ENCODE measurements around the gene CLINT1.
A peak's percentile ranks its signal among the peaks of the same experiment; 100 is the strongest.
"Not testable (repeated sequence)": the region's sequence is repeated elsewhere in the genome, so short reads cannot be mapped to it uniquely, and the experiment has no call there.

The CLINT1 gene

GRCh38 chr5:157858527-157859226 lies at the start of gene CLINT1:
TSS of gene CLINT1 (minus strand) at chr5:157859145. CDS start at chr5:157858970, 175 bp downstream.
- Mint-ChIP-seq H3K36me3 (peaks cover 8 to 11% of the 10 kb centered on the region in 2 donors), H3K4me3 (peak within 1 kb of the TSS; percentile 92 to 100), H3K9me3 (no peaks in the 10 kb centered on the region)

GRCh38 chr5:157908459-157908858 lies 49.5 kb upstream of the CLINT1 start:
- Mint-ChIP-seq H3K9me3 (peaks cover 0 to 3% of the 10 kb centered on the region in 2 donors), H3K27ac (no peak overlapping the region), H3K36me3 (peaks cover 1 to 3% of the 10 kb centered on the region in 2 donors), H3K4me1 (peaks cover 14 to 27% of the 10 kb centered on the region in 2 donors), H3K4me3 (no peak overlapping the region), H3K27me3 (no peaks in the 10 kb centered on the region)
- ATAC-seq (replicated peaks), result no peak
- DNase-seq, result no peak

More at GRCh38 chr5:157858527-157859226, at the start of gene CLINT1:
- H3K4me1 Mint-ChIP-seq, result peaks cover 23 to 65% of the 10 kb centered on the region in 2 donors
- DNase-seq (peak; percentile 85), ATAC-seq (replicated peaks) (peak; percentile 90 to 94)
- H3K27ac Mint-ChIP-seq, result peak within 1 kb of the TSS; percentile 99
- H3K27me3 Mint-ChIP-seq, result no peaks in the 10 kb centered on the region

- Mint-ChIP-seq H3K36me3 (peaks cover 1 to 3% of the 10 kb centered on the region in 2 donors), H3K27me3 (no peaks in the 10 kb centered on the region), H3K27ac (no peak overlapping the region), H3K4me3 (no peak overlapping the region), H3K4me1 (peaks cover 7 to 18% of the 10 kb centered on the region in 2 donors), H3K9me3 (peaks cover 0 to 3% of the 10 kb centered on the region in 2 donors)
- DNase-seq, result no peak
- ATAC-seq (replicated peaks), result no peak
These were observed 48.5 kb upstream of the CLINT1 start for GRCh38 chr5:157907479-157907878.

- Mint-ChIP-seq H3K36me3 (no peaks in the 10 kb centered on the region), H3K9me3 (no peaks in the 10 kb centered on the region), H3K27ac (no peak overlapping the region), H3K4me3 (no peak overlapping the region), H3K27me3 (no peaks in the 10 kb centered on the region), H3K4me1 (peaks cover 0 to 13% of the 10 kb centered on the region in 2 donors)
- no peak for ATAC-seq (replicated peaks)
- DNase-seq, result no peak
These were observed 44.1 kb upstream of the CLINT1 start for GRCh38 chr5:157903117-157903450.

GRCh38 chr5:157902449-157903116 lies 43.6 kb upstream of the CLINT1 start:
- H3K36me3 Mint-ChIP-seq, result no peaks in the 10 kb centered on the region
- no peak for ATAC-seq (replicated peaks)
- H3K27ac Mint-ChIP-seq, result no peak overlapping the region
- H3K9me3 Mint-ChIP-seq, result no peaks in the 10 kb centered on the region
- DNase-seq, result no peak
- no peaks in the 10 kb centered on the region for H3K27me3 Mint-ChIP-seq
- no peak overlapping the region for H3K4me3 Mint-ChIP-seq
- H3K4me1 Mint-ChIP-seq, result peaks cover 0 to 13% of the 10 kb centered on the region in 2 donors

- Mint-ChIP-seq H3K4me1 (peaks cover 0 to 13% of the 10 kb centered on the region in 2 donors), H3K9me3 (no peaks in the 10 kb centered on the region), H3K4me3 (no peak overlapping the region), H3K27me3 (no peaks in the 10 kb centered on the region), H3K27ac (no peak overlapping the region), H3K36me3 (no peaks in the 10 kb centered on the region)
- DNase-seq (no peak), ATAC-seq (replicated peaks) (no peak)
These were observed 41.7 kb upstream of the CLINT1 start for GRCh38 chr5:157900644-157901043.

- DNase-seq, result no peak
- Mint-ChIP-seq H3K27me3 (no peaks in the 10 kb centered on the region), H3K9me3 (no peaks in the 10 kb centered on the region), H3K27ac (no peak overlapping the region), H3K4me1 (peaks cover 5 to 6% of the 10 kb centered on the region in 2 donors), H3K4me3 (no peak overlapping the region), H3K36me3 (no peaks in the 10 kb centered on the region)
- ATAC-seq (replicated peaks), result no peak
These were observed 34.7 kb upstream of the CLINT1 start for GRCh38 chr5:157893611-157894010.

GRCh38 chr5:157892974-157893373 lies 34.0 kb upstream of the CLINT1 start:
- ATAC-seq (replicated peaks), result no peak
- Mint-ChIP-seq H3K4me3 (no peak overlapping the region), H3K36me3 (no peaks in the 10 kb centered on the region), H3K27me3 (no peaks in the 10 kb centered on the region), H3K27ac (no peak overlapping the region), H3K4me1 (peaks cover 5 to 6% of the 10 kb centered on the region in 2 donors), H3K9me3 (no peaks in the 10 kb centered on the region)
- DNase-seq, result no peak

- Mint-ChIP-seq H3K27ac (no peak overlapping the region), H3K9me3 (peaks cover 0 to 6% of the 10 kb centered on the region in 2 donors), H3K4me1 (peaks cover 5 to 6% of the 10 kb centered on the region in 2 donors), H3K4me3 (no peak overlapping the region), H3K27me3 (no peaks in the 10 kb centered on the region), H3K36me3 (no peaks in the 10 kb centered on the region)
- ATAC-seq (replicated peaks), result peak in 1 of 2 donors; percentile 33
- no peak for DNase-seq
These were observed 32.1 kb upstream of the CLINT1 start for GRCh38 chr5:157890836-157891597.

- no peaks in the 10 kb centered on the region for H3K36me3 Mint-ChIP-seq
- H3K27me3 Mint-ChIP-seq, result no peaks in the 10 kb centered on the region
- H3K9me3 Mint-ChIP-seq, result peaks cover 0 to 6% of the 10 kb centered on the region in 2 donors
- no peak overlapping the region for H3K4me3 Mint-ChIP-seq
- H3K27ac Mint-ChIP-seq, result no peak overlapping the region
- ATAC-seq (replicated peaks) (no peak), DNase-seq (no peak)
- peaks cover 12 to 16% of the 10 kb centered on the region in 2 donors for H3K4me1 Mint-ChIP-seq
These were observed 30.0 kb upstream of the CLINT1 start for GRCh38 chr5:157888814-157889532.

- Mint-ChIP-seq H3K27ac (no peak overlapping the region), H3K27me3 (no peaks in the 10 kb centered on the region), H3K9me3 (peaks cover 0 to 7% of the 10 kb centered on the region in 2 donors), H3K4me3 (no peak overlapping the region), H3K36me3 (no peaks in the 10 kb centered on the region), H3K4me1 (peaks cover 6 to 11% of the 10 kb centered on the region in 2 donors)
- ATAC-seq (replicated peaks) (no peak), DNase-seq (no peak)
These were observed 27.9 kb upstream of the CLINT1 start for GRCh38 chr5:157886796-157887380.

GRCh38 chr5:157885051-157885450 lies 26.1 kb upstream of the CLINT1 start:
- H3K27me3 Mint-ChIP-seq; ATAC-seq (replicated peaks); H3K27ac Mint-ChIP-seq; DNase-seq; H3K36me3 Mint-ChIP-seq; H3K4me3 Mint-ChIP-seq; H3K9me3 Mint-ChIP-seq: not testable (repeated sequence)
- H3K4me1 Mint-ChIP-seq, result peaks cover 6 to 11% of the 10 kb centered on the region in 2 donors

GRCh38 chr5:157881498-157881897 lies 22.6 kb upstream of the CLINT1 start:
- H3K36me3 Mint-ChIP-seq; DNase-seq; H3K27me3 Mint-ChIP-seq; H3K4me3 Mint-ChIP-seq; ATAC-seq (replicated peaks); H3K27ac Mint-ChIP-seq; H3K9me3 Mint-ChIP-seq: not testable (repeated sequence)
- H3K4me1 Mint-ChIP-seq, result peaks cover 6 to 11% of the 10 kb centered on the region in 2 donors

GRCh38 chr5:157877821-157878220 lies 18.9 kb upstream of the CLINT1 start:
- no peak overlapping the region for H3K27ac Mint-ChIP-seq
- ATAC-seq (replicated peaks) (no peak), DNase-seq (no peak)
- no peaks in the 10 kb centered on the region for H3K9me3 Mint-ChIP-seq
- no peaks in the 10 kb centered on the region for H3K4me1 Mint-ChIP-seq
- no peak overlapping the region for H3K4me3 Mint-ChIP-seq
- H3K27me3 Mint-ChIP-seq, result no peaks in the 10 kb centered on the region
- no peaks in the 10 kb centered on the region for H3K36me3 Mint-ChIP-seq
